Left colon (tissue), 2 donors: ENCODE results near the gene MAP1B. TPM values are rescaled to one million over a fixed set of nuclear protein-coding genes. Genes with fewer than 3 reads are reported as not detected.
"Not testable (repeated sequence)": the region's sequence is repeated elsewhere in the genome, so short reads cannot be mapped to it uniquely, and the experiment has no call there.

Experiments used
- ATAC-seq: fragments of 200-7000 bp; cut with Tn5 transposase; one replicate; pipeline ENCODE4 v1.9.1; 2020; ENCODE audit warnings: mild to moderate bottlenecking, moderate library complexity
- DNase-seq, 2 donors: peaks; one replicate each; pipeline ENCODE4 v3.0.0-alpha.2; 2020
- intact Hi-C, 2 donors: fragments of 100-400 bp; cut with DNase I in 1 of 2; cut with micrococcal nuclease in 1 of 2; formaldehyde crosslinking; loops; one replicate each; pipeline versions ENCODE4 v1.11.2 to v1.14.0; 2022; cut with DNase I, micrococcal nuclease
- long read RNA-seq: library from polyadenylated mRNA; unstranded; transcript quantifications from one replicate; pipeline ENCODE4 v2.0.0, GENCODE V29; 2021
- total RNA-seq, 2 donors: library from RNA; stranded (reverse); fragmentation: NEBNext Ultra II Directional; extraction: Animal tissue kit (Norgen Biotek cat#: 25700); gene quantifications; one replicate each; pipeline ENCODE4 v1.2.1, GENCODE V29; 2021
- donor health status: DM: no; HTN: no; CAD: no.
- donor health status: DM: yes; HTN: yes; CAD: no.

MAP1B gene
- 10 to 100 TPM in 1 of 2 donors, 1 to 10 TPM in 1; 6.4 to 17.1 TPM for total RNA-seq
- long read RNA-seq, partial matches to known transcripts: 21 of 23 reads
- long read RNA-seq, other reads (novel, unspliced or antisense): 1 of 23 reads

- intact Hi-C loops: no loop called here
- peak; percentile 13 to 26 for DNase-seq
- peak; percentile 26 for ATAC-seq
These were observed at the start of gene MAP1B for GRCh38 chr5:72107131-72107900. Gene MAP1B, plus strand, starts transcription at chr5:72107475. Its CDS starts 57 bp downstream, at chr5:72107532.

GRCh38 chr5:72057816-72058215 is 49.5 kb upstream of the MAP1B start:
- intact Hi-C loops: no loop called here
- no peak for DNase-seq
- no peak for ATAC-seq

GRCh38 chr5:72063219-72063819 is 44.0 kb upstream of the MAP1B start:
- intact Hi-C loops: no loop called here
- ATAC-seq: no peak
- DNase-seq: peak in 1 of 2 donors; percentile 17

GRCh38 chr5:72064801-72065570 is 42.3 kb upstream of the MAP1B start:
- ATAC-seq: no peak
- intact Hi-C loops: no loop called here
- DNase-seq: no peak

- intact Hi-C loops: no loop called here
- peak in 1 of 2 donors; percentile 4 for DNase-seq
- ATAC-seq: peak; percentile 42
These were observed 41.5 kb upstream of the MAP1B start for GRCh38 chr5:72065751-72066255.

GRCh38 chr5:72066705-72067107 is 40.6 kb upstream of the MAP1B start:
- no peak for DNase-seq
- ATAC-seq: no peak
- intact Hi-C loops: no loop called here

- intact Hi-C loops: no loop called here
- ATAC-seq: no peak
- DNase-seq: no peak
These were observed 39.4 kb upstream of the MAP1B start for GRCh38 chr5:72067682-72068470.

GRCh38 chr5:72070529-72070928 is 36.7 kb upstream of the MAP1B start:
- ATAC-seq: no peak
- intact Hi-C loops: no loop called here

GRCh38 chr5:72071906-72072305 is 35.4 kb upstream of the MAP1B start:
- ATAC-seq (no peak), DNase-seq (no peak)
- intact Hi-C loops: no loop called here

More at GRCh38 chr5:72070529-72070928, 36.7 kb upstream of the MAP1B start:
- no peak for DNase-seq

- intact Hi-C loops: no loop called here
- DNase-seq: no peak
- ATAC-seq: no peak
These were observed 33.0 kb upstream of the MAP1B start for GRCh38 chr5:72074251-72074650.

- intact Hi-C loops: no loop called here
- no peak for ATAC-seq
- DNase-seq: no peak
These were observed 31.8 kb upstream of the MAP1B start for GRCh38 chr5:72075461-72075860.

GRCh38 chr5:72076621-72077300 is 30.5 kb upstream of the MAP1B start:
- intact Hi-C loops: no loop called here
- ATAC-seq (no peak), DNase-seq (no peak)

GRCh38 chr5:72077390-72077789 is 29.9 kb upstream of the MAP1B start:
- DNase-seq (no peak), ATAC-seq (no peak)
- intact Hi-C loops: no loop called here

- DNase-seq (no peak), ATAC-seq (no peak)
- intact Hi-C loops: no loop called here
These were observed 28.0 kb upstream of the MAP1B start for GRCh38 chr5:72079288-72079687.

GRCh38 chr5:72082048-72082447 is 25.2 kb upstream of the MAP1B start:
- DNase-seq (no peak), ATAC-seq (no peak)
- intact Hi-C loops: no loop called here

- ATAC-seq (no peak), DNase-seq (no peak)
- intact Hi-C loops: no loop called here
These were observed 22.4 kb upstream of the MAP1B start for GRCh38 chr5:72084876-72085275.

GRCh38 chr5:72085319-72085718 is 22.0 kb upstream of the MAP1B start:
- no peak for DNase-seq
- intact Hi-C loops: no loop called here

GRCh38 chr5:72089713-72090112 is 17.6 kb upstream of the MAP1B start:
- intact Hi-C loops, ATAC-seq, DNase-seq: not testable (repeated sequence)

More at GRCh38 chr5:72085319-72085718, 22.0 kb upstream of the MAP1B start:
- ATAC-seq: no peak
